H9 (cell line): ENCODE data around the gene LAMP5. TPM values are rescaled to one million over a fixed set of nuclear protein-coding genes. Genes with fewer than 3 reads are reported as not detected.
A peak's percentile ranks its signal among the peaks of the same experiment; 100 is the strongest.

Source experiments
- DNase-seq: peaks from one replicate; pipeline ENCODE4 v3.0.0-alpha.2; 2017
- H2AFZ ChIP-seq: one replicate; pipeline ENCODE4 v1.6.1; 2013; ENCODE audit warnings: mild to moderate bottlenecking, low read length, control low read depth, moderate library complexity
- H2AK5ac ChIP-seq: 2 replicates; pipeline ENCODE4 v1.6.1; 2013; ENCODE audit warnings: low read length, control low read depth, mixed read lengths; ENCODE audit not compliant: insufficient read length
- H2BK120ac ChIP-seq: one replicate; pipeline ENCODE4 v1.6.1; 2013; ENCODE audit warnings: low read depth, mild to moderate bottlenecking, low read length, control low read depth, inconsistent platforms; ENCODE audit not compliant: poor library complexity, severe bottlenecking
- H2BK12ac ChIP-seq: 2 replicates; pipeline ENCODE4 v1.6.1; 2013; ENCODE audit warnings: low read length, control low read depth, mixed read lengths, low read depth; ENCODE audit not compliant: insufficient read length
- H2BK15ac ChIP-seq: 2 replicates; pipeline ENCODE4 v1.6.1; 2013; ENCODE audit warnings: low read depth, low read length, control low read depth
- H2BK20ac ChIP-seq: one replicate; pipeline ENCODE4 v1.6.1; 2013; ENCODE audit warnings: low read depth, mild to moderate bottlenecking, low read length, control low read depth, inconsistent platforms; ENCODE audit not compliant: poor library complexity, severe bottlenecking
- H2BK5ac ChIP-seq: 2 replicates; pipeline ENCODE4 v1.6.1; 2013; ENCODE audit warnings: low read length, control low read depth, mixed read lengths; ENCODE audit not compliant: insufficient read length
- H3K14ac ChIP-seq: 2 replicates; pipeline ENCODE4 v1.6.1; 2013; ENCODE audit warnings: low read length, control low read depth; ENCODE audit not compliant: insufficient read depth
- H3K18ac ChIP-seq: 2 replicates; pipeline ENCODE4 v1.6.1; 2013; ENCODE audit warnings: low read depth, mild to moderate bottlenecking, mixed read lengths, low read length, control low read depth; ENCODE audit not compliant: insufficient read length
- H3K23ac ChIP-seq: 2 replicates; pipeline ENCODE4 v1.6.1; 2013; ENCODE audit warnings: low read length, control low read depth, mixed read lengths, low read depth; ENCODE audit not compliant: insufficient read length
- H3K23me2 ChIP-seq: 2 replicates; pipeline ENCODE4 v1.6.1; 2013; ENCODE audit warnings: low read depth, mild to moderate bottlenecking, mixed read lengths, low read length, control low read depth; ENCODE audit not compliant: insufficient read length, poor library complexity, severe bottlenecking
- H3K27ac ChIP-seq: 2 replicates; pipeline ENCODE4 v1.5.1; 2013; ENCODE audit warnings: low read length, control low read depth, mixed read lengths, low read depth; ENCODE audit not compliant: insufficient read length
- H3K27me3 ChIP-seq: 2 replicates; pipeline ENCODE4 v1.6.1; 2013; ENCODE audit warnings: low read length, control low read depth, inconsistent platforms; ENCODE audit not compliant: insufficient read depth
- H3K4ac ChIP-seq: 2 replicates; pipeline ENCODE4 v1.6.1; 2013; ENCODE audit warnings: low read depth, mild to moderate bottlenecking, control low read depth, inconsistent platforms, low read length, moderate library complexity
- H3K4me1 ChIP-seq: 2 replicates; pipeline ENCODE4 v1.6.1; 2013; ENCODE audit warnings: low read length, control low read depth, inconsistent platforms; ENCODE audit not compliant: insufficient read depth
- H3K4me2 ChIP-seq: 2 replicates; pipeline ENCODE4 v1.6.1; 2013; ENCODE audit warnings: low read length, control low read depth, mixed read lengths; ENCODE audit not compliant: insufficient read length, insufficient read depth
- H3K56ac ChIP-seq: 2 replicates; pipeline ENCODE4 v1.6.1; 2013; ENCODE audit warnings: low read depth, mild to moderate bottlenecking, mixed read lengths, low read length, control low read depth; ENCODE audit not compliant: insufficient read length
- H3K79me1 ChIP-seq: 2 replicates; pipeline ENCODE4 v1.6.1; 2013; ENCODE audit warnings: low read depth, mild to moderate bottlenecking, moderate library complexity, low read length, control low read depth, inconsistent platforms; ENCODE audit not compliant: insufficient read depth, poor library complexity, severe bottlenecking
- H3K79me2 ChIP-seq: 2 replicates; pipeline ENCODE4 v1.6.1; 2013; ENCODE audit warnings: low read length, control low read depth, inconsistent platforms; ENCODE audit not compliant: insufficient read depth
- H3K9ac ChIP-seq: 2 replicates; pipeline ENCODE4 v1.6.1; 2013; ENCODE audit warnings: low read length, control low read depth, mixed read lengths; ENCODE audit not compliant: insufficient read length; ENCODE audit errors: extremely low read depth
- H3K9me3 ChIP-seq: one replicate; pipeline ENCODE4 v1.6.1; 2013; ENCODE audit warnings: low read depth, low read length, inconsistent platforms; ENCODE audit not compliant: control insufficient read depth
- H3T11ph ChIP-seq: one replicate; pipeline ENCODE4 v1.6.1; 2013; ENCODE audit warnings: mild to moderate bottlenecking, low read length, control low read depth, inconsistent platforms
- H4K20me1 ChIP-seq: one replicate; pipeline ENCODE4 v1.6.1; 2013; ENCODE audit not compliant: control insufficient read depth, insufficient read length, insufficient read depth
- H4K5ac ChIP-seq: 2 replicates; pipeline ENCODE4 v1.6.1; 2013; ENCODE audit warnings: low read depth, mild to moderate bottlenecking, mixed read lengths, low read length, control low read depth; ENCODE audit not compliant: insufficient read length
- H4K8ac ChIP-seq: replicated peaks from 2 replicates; pipeline ENCODE4 v1.6.1; 2013; ENCODE audit warnings: low read length, control low read depth, mixed read lengths, low read depth; ENCODE audit not compliant: insufficient read length
- H4K91ac ChIP-seq: 2 replicates; pipeline ENCODE4 v1.6.1; 2013; ENCODE audit warnings: low read depth, mild to moderate bottlenecking, moderate library complexity, mixed read lengths, low read length, control low read depth; ENCODE audit not compliant: insufficient read length
- H3K27ac Mint-ChIP-seq, 3 experiments: 2 replicates in 2 of 3; 3 replicates in 1 of 3; pipeline ENCODE4 v1.8.0; 2020 to 2021; ENCODE audit warnings: mixed read lengths in 3 of 3, mild to moderate bottlenecking in 1 of 3, moderate library complexity in 1 of 3
- H3K27me3 Mint-ChIP-seq: 2 replicates; pipeline ENCODE4 v1.8.0; 2021; ENCODE audit warnings: low read depth, mild to moderate bottlenecking, moderate library complexity, mixed read lengths
- H3K36me3 Mint-ChIP-seq, 3 experiments: 2 replicates in 2 of 3; 3 replicates in 1 of 3; pipeline ENCODE4 v1.8.0; 2020 to 2021; ENCODE audit warnings: low read depth in 3 of 3, mixed read lengths in 3 of 3; ENCODE audit not compliant: insufficient read depth in 1 of 3
- H3K4me1 Mint-ChIP-seq, 2 experiments: 2 replicates each; pipeline ENCODE4 v1.8.0; 2020; ENCODE audit warnings: mixed read lengths in 2 of 2
- H3K4me3 Mint-ChIP-seq, 2 experiments: 2 replicates in 1 of 2; 3 replicates in 1 of 2; pipeline ENCODE4 v1.8.0; 2020 to 2021; ENCODE audit warnings: mild to moderate bottlenecking in 2 of 2, mixed read lengths in 2 of 2, moderate library complexity in 1 of 2
- H3K9me3 Mint-ChIP-seq, 2 experiments: 2 replicates in 1 of 2; 3 replicates in 1 of 2; pipeline ENCODE4 v1.8.0; 2020; ENCODE audit warnings: mild to moderate bottlenecking in 2 of 2, mixed read lengths in 2 of 2, moderate library complexity in 1 of 2
- CTCF ChIP-seq: fragments of 200-600 bp; sonication (generic); conservative IDR thresholded peaks from 3 replicates; pipeline ENCODE4 v1.8.0; 2021; ENCODE audit warnings: antibody characterized with exemption, mild to moderate bottlenecking
- WGBS: extraction: QIAGEN DNeasy Blood & Tissue Kit; methylation state at CpG from one replicate; pipeline ENCODE4 v1.1.7; 2013; ENCODE audit warnings: missing lambda C conversion rate, low lambda C conversion rate, mixed read lengths; ENCODE audit not compliant: insufficient read length; ENCODE audit errors: extremely low coverage; 5-methylcytosine and 5-hydroxymethylcytosine counted together
- total RNA-seq: library from RNA; stranded (reverse); gene quantifications from 2 replicates; pipeline ENCODE4 v1.2.1, GENCODE V29; 2021

Gene LAMP5
- total RNA-seq, 1 experiment from 2014 or later: 0.35 TPM

GRCh38 chr20:9576695-9577094, 62.3 kb downstream of the LAMP5 start:
- Histone ChIP-seq H3K18ac (no peak overlapping the region), H3T11ph (no peak overlapping the region), H2AFZ (no peak overlapping the region), H3K4ac (no peak overlapping the region), H3K27ac (no peak overlapping the region), H2BK120ac (no peak overlapping the region), H4K5ac (no peak overlapping the region), H3K4me2 (no peak overlapping the region), H2BK12ac (no peak overlapping the region), H4K20me1 (no peaks in the 10 kb centered on the region), H3K9ac (no peak overlapping the region), H2BK5ac (no peak overlapping the region), H3K27me3 (peaks cover 3% of the 10 kb centered on the region), H3K56ac (no peak overlapping the region), H2BK15ac (no peak overlapping the region), H4K91ac (no peak overlapping the region), H3K23me2 (no peaks in the 10 kb centered on the region), H2AK5ac (no peak overlapping the region), H3K14ac (no peak overlapping the region), H4K8ac (no peak overlapping the region), H3K23ac (no peak overlapping the region), H3K4me1 (peaks cover 32% of the 10 kb centered on the region; the same call in 1 of the 2 replicates), H3K79me1 (no peaks in the 10 kb centered on the region), H3K9me3 (no peaks in the 10 kb centered on the region), H2BK20ac (no peak overlapping the region), H3K79me2 (no peaks in the 10 kb centered on the region)
- no peak overlapping the region; a peak in 1 of 5 replicates for H3K4me3 Mint-ChIP-seq
- H3K4me1 Mint-ChIP-seq: peaks cover 51 to 54% of the 10 kb centered on the region in 2 experiments
- H3K9me3 Mint-ChIP-seq: peaks cover 0 to 2% of the 10 kb centered on the region in 2 experiments; a peak in 1 of 5 replicates
- WGBS: no CpG with 5 or more reads among the region's 4 CpGs
- H3K36me3 Mint-ChIP-seq: peaks cover 0 to 2% (median 0%) of the 10 kb centered on the region in 3 experiments; a peak in 2 of 7 replicates
- peaks cover 52% of the 10 kb centered on the region for H3K27me3 Mint-ChIP-seq
- no peak for DNase-seq
- no peak for TF ChIP-seq CTCF
- H3K27ac Mint-ChIP-seq: peak overlapping the region in 2 of 3 experiments; percentile 8 to 71; a peak in 2 of 7 replicates
